Stimulated activated naive CD4-positive, alpha-beta T cell (primary cell): ENCODE measurements around the gene REM2.

Experiments
- DNase-seq, 6 experiments: peaks; one replicate each; lab custom pipeline; 2025; lab: John Stamatoyannopoulos, UW

Gene REM2, protein sequence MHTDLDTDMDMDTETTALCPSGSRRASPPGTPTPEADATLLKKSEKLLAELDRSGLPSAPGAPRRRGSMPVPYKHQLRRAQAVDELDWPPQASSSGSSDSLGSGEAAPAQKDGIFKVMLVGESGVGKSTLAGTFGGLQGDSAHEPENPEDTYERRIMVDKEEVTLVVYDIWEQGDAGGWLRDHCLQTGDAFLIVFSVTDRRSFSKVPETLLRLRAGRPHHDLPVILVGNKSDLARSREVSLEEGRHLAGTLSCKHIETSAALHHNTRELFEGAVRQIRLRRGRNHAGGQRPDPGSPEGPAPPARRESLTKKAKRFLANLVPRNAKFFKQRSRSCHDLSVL

DNA sequence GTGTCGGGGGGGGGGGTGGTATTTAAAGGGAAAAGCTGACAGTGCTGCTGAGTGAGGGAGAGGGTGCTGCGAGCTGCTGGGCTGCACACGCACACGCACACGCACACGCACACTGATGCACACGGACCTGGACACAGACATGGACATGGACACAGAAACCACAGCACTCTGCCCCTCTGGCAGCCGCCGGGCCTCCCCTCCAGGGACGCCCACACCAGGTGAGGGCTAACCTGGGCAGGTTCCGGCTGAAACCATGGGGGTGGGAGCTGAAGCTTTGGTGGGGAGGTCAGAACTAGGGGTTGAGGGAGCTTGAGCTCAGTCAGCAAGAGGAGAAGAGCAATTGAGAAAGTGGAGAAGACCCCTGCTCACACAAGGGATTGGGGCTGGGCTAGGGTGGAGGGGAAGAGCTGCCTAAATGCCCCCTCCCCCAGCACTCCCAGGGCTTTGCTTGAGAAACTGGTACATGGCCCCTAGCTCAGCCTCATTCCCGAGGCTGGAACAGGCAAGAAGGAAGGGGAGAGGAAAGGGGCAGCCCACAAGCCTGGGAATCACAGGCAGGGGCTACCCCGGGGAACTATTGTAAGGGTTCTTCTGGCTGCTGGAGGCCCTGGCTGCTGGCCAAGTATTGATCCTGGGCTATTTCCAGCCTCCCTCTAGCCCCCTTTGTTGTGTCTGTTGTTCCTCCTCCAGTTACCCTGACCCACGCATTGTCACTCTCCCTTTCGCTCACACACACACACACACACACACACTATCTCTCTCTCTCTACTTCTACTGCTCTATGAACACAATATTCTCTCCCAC, at the start of gene REM2:
Gene REM2 (plus strand): TSS at position 50 of the 804 bp plus-strand sequence. CDS start 66 bp downstream, at position 116.
- no peak for DNase-seq

- peak in 1 of 6 experiments; percentile 4 for DNase-seq
Observed at GRCh38 chr14:22835505-22835904, 47.5 kb upstream of the REM2 start.

- DNase-seq: no peak
Observed at GRCh38 chr14:22836301-22837113, 46.5 kb upstream of the REM2 start, which contains the start of gene MMP14. Gene MMP14, plus strand, starts transcription at chr14:22836585. Its CDS starts 233 bp downstream, at chr14:22836818.

GRCh38 chr14:22837114-22837749, 45.8 kb upstream of the REM2 start:
- DNase-seq: peak in 3 of 6 experiments; percentile 34 to 59 (median 34)

GRCh38 chr14:22837750-22838538, 45.1 kb upstream of the REM2 start:
- no peak for DNase-seq

GRCh38 chr14:22838631-22839041, 44.4 kb upstream of the REM2 start:
- DNase-seq: no peak

DNA sequence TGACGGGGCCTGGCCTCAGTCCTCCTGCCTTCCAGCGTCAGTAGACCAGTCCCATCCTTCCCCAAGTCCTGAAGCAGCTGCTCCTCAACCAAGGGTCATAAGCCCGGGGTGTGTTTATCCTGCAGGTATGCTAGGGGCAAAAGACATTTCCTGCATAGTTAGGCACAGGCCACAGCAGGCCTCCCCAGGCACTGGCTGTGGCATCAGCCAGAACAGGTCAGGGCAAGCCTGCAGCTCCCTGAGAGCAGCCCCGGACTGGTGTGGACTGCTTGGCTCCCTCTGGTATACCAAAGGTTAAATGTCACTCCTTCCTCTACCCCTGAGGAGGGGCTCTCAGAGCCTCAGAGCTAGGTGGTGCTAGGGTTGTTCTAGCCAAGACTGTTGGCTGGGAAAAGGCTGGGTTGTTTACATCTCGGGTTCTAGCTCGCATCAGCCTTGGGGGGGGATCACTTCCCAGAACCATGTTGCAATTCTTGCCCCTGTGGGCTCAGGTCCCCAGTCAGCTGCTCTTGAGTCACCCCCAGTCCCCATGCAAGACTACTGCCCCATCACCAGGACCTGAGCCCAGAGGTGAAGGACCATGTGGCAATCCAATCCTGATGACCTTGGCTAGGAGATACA, 43.8 kb upstream of the REM2 start:
- no peak for DNase-seq

DNA sequence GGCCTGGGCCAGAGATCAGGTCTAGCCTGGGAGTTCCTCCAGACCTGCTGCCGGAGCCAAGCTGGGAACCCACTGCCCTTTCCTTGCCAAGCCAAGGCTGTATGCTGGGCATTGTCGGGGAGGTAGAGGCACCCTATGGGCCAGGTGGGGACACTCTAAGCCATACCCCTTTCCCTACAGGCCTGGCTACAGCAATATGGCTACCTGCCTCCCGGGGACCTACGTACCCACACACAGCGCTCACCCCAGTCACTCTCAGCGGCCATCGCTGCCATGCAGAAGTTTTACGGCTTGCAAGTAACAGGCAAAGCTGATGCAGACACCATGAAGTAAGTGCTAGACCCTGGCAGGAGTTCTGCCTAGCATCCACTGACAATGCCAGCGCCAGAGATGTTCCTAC, 41.7 kb upstream of the REM2 start:
- DNase-seq: no peak

DNA sequence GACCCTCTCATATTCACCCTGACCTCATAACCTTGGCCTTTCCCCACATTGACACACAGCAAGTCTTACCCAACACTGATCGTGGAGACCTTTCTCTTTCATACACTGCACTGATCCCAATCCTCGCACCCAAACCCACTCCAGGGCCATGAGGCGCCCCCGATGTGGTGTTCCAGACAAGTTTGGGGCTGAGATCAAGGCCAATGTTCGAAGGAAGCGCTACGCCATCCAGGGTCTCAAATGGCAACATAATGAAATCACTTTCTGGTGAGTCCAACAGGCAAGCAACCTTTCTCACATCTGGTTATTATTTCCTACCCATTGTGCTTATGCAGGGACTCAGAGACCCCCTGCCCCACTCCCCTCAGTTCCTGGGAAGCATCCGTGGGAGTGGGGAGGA, 41.3 kb upstream of the REM2 start:
- no peak for DNase-seq

DNA sequence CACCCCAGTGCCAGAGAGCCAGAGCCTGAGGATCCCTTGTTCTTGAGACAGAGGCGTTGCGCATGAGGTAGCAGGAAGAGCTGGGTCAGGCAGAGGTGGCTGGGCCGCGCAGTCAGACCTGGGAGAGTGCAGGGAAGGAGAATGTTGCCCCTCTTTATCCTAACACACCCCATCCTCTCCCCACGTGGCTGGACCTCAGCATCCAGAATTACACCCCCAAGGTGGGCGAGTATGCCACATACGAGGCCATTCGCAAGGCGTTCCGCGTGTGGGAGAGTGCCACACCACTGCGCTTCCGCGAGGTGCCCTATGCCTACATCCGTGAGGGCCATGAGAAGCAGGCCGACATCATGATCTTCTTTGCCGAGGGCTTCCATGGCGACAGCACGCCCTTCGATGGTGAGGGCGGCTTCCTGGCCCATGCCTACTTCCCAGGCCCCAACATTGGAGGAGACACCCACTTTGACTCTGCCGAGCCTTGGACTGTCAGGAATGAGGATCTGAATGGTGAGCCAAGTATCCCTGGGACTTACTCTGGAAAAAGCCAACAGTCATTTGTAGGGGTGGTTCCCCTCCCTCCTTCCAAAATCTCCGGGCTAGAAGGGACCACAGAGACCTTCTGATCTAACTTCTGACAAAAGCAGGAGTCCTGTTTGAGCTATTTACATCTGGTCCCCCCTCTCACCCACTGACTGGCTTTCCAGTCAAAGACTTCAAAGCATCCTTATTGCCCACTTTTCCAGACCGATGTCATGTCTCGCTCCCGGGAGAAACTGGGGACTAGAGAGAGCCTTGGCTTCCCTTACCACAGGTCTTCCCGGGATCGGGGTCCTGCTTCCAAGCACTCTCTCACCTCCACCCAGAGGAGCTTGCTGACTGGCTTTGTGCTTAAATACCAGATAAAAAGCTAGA, 40.6 kb upstream of the REM2 start:
- no peak for DNase-seq

DNA sequence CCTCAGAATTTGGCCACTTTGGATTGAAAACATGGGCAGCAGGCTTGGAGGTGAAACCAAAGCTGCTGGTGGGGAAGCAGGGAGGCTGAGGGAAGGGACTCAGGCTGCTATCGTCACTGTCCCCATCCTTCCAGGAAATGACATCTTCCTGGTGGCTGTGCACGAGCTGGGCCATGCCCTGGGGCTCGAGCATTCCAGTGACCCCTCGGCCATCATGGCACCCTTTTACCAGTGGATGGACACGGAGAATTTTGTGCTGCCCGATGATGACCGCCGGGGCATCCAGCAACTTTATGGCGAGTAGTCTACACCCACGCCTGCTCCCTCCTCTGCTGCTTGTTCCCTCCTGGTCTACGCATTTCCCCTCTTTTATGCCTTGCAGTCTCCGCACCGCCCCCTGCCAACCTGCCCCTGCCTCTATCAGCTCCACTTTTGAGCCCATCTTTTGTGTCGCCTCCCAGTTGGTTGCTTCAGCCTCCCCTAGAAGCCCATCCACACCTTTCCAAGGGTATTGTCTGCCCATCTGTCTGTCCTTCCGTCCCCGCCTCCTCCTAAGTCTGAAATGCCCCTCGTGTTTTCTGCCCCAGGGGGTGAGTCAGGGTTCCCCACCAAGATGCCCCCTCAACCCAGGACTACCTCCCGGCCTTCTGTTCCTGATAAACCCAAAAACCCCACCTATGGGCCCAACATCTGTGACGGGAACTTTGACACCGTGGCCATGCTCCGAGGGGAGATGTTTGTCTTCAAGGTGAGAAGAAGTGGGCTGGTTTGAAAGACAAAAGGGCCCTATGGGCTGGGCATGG, 39.7 kb upstream of the REM2 start:
- DNase-seq: no peak

- DNase-seq: no peak
Observed at GRCh38 chr14:22844221-22845102, 38.6 kb upstream of the REM2 start.

DNA sequence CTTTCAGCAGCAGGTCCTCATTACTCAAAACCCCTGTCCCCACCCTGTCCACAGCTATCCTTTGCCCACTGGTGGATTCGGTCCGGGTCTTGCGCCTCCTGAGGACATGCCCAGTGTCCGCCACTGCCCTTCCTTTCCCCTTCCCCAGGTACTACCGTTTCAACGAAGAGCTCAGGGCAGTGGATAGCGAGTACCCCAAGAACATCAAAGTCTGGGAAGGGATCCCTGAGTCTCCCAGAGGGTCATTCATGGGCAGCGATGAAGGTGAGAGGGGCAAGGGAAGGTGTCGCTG, 38.0 kb upstream of the REM2 start:
- DNase-seq: no peak

DNA sequence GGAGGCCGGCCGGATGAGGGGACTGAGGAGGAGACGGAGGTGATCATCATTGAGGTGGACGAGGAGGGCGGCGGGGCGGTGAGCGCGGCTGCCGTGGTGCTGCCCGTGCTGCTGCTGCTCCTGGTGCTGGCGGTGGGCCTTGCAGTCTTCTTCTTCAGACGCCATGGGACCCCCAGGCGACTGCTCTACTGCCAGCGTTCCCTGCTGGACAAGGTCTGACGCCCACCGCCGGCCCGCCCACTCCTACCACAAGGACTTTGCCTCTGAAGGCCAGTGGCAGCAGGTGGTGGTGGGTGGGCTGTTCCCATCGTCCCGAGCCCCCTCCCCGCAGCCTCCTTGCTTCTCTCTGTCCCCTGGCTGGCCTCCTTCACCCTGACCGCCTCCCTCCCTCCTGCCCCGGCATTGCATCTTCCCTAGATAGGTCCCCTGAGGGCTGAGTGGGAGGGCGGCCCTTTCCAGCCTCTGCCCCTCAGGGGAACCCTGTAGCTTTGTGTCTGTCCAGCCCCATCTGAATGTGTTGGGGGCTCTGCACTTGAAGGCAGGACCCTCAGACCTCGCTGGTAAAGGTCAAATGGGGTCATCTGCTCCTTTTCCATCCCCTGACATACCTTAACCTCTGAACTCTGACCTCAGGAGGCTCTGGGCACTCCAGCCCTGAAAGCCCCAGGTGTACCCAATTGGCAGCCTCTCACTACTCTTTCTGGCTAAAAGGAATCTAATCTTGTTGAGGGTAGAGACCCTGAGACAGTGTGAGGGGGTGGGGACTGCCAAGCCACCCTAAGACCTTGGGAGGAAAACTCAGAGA, 37.0 kb upstream of the REM2 start:
- no peak for DNase-seq

DNA sequence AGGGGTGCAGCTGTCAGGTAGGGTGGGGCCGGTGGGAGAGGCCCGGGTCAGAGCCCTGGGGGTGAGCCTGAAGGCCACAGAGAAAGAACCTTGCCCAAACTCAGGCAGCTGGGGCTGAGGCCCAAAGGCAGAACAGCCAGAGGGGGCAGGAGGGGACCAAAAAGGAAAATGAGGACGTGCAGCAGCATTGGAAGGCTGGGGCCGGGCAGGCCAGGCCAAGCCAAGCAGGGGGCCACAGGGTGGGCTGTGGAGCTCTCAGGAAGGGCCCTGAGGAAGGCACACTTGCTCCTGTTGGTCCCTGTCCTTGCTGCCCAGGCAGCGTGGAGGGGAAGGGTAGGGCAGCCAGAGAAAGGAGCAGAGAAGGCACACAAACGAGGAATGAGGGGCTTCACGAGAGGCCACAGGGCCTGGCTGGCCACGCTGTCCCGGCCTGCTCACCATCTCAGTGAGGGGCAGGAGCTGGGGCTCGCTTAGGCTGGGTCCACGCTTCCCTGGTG, 36.2 kb upstream of the REM2 start:
- no peak for DNase-seq

DNA sequence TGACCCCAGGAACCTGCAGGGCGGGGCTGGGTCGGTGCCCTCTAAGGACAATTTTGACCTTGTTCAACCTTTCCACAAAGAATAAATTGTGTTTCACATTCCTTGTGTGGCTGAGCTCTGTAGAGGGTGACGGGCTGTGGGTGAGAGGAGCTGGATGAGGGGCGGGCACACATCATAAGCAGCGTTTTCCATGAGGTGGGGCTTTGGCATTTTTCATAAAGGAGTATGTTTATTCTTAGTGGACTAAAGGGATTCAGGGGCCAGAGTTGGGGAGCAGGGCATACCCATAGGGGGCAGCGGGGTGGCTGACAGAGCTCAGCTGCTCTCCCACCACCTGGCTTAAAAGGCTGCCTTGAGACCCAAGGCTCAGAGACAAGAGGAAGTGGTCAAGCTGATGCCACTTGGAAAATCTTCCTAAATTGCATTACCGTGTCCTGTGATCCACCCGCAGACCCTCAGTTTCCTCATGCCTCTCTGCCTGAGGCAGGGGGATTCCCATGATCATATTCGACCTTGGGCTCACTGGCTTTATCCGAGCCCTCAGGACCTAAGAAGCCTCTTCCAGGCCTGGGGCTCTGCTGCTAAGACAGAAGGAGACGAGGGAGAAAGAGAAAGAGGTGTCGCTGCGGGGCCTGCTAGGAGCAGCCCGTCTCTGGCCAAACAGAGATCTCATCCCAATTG, 35.2 kb upstream of the REM2 start:
- no peak for DNase-seq
